B cell (primary cell): ENCODE measurements around the gene LRSAM1. TPM values are rescaled to one million over a fixed set of nuclear protein-coding genes. Genes with fewer than 3 reads are reported as not detected.

Source experiments
- ATAC-seq: fragments of 200-7000 bp; cut with Tn5 transposase; one replicate; pipeline ENCODE4 v1.10.0; 2021; ENCODE audit warnings: low read depth, mild to moderate bottlenecking, moderate number of reproducible peaks, moderate library complexity
- CTCF ChIA-PET: fragments of 350-600 bp; sonication (Branson Sonifier 250); formaldehyde crosslinking; loops from one replicate; lab custom pipeline; 2021; ENCODE audit warnings: antibody characterized with exemption, inconsistent platforms; lab: Charles Lee
- POLR2A ChIA-PET: fragments of 350-600 bp; sonication (Branson Sonifier 250); formaldehyde crosslinking; loops from one replicate; lab custom pipeline; 2021; ENCODE audit warnings: antibody characterized with exemption; lab: Charles Lee
- DNase-seq: peaks from one replicate; pipeline ENCODE4 v3.0.0; 2013
- H2AFZ ChIP-seq: 2 replicates; pipeline ENCODE4 v1.6.1; 2012; ENCODE audit warnings: mild to moderate bottlenecking, low read depth, low read length; ENCODE audit not compliant: insufficient read depth, poor library complexity, severe bottlenecking
- H3K27ac ChIP-seq, 2 donors: 1 replicate in 1 of 2; 2 replicates in 1 of 2; pipeline ENCODE4 v1.5.1; 2012 to 2013; ENCODE audit warnings: low read length in 2 of 2, mild to moderate bottlenecking in 2 of 2, moderate library complexity in 1 of 2
- H3K27me3 ChIP-seq, 4 experiments: fragments of 200-600 bp in 1 of 4; sonication (generic) in 1 of 4; replicated peaks in 1 of 4; 1 replicate in 2 of 4; 2 replicates in 2 of 4; pipeline versions ENCODE4 v1.6.1 to v1.7.0; 2013 to 2016; ENCODE audit warnings: low read length in 3 of 4, mild to moderate bottlenecking in 2 of 4, mixed read lengths in 1 of 4, moderate library complexity in 1 of 4; ENCODE audit not compliant: insufficient read depth in 4 of 4, control insufficient read depth in 3 of 4; ENCODE audit errors: control extremely low read depth in 1 of 4
- H3K36me3 ChIP-seq, 2 experiments: replicated peaks in 1 of 2; 1 replicate in 1 of 2; 2 replicates in 1 of 2; pipeline versions ENCODE4 v1.6.1 to v1.7.1; 2013; ENCODE audit warnings: low read length in 1 of 2; ENCODE audit not compliant: insufficient read depth in 2 of 2, control insufficient read depth in 1 of 2; ENCODE audit errors: control extremely low read depth in 1 of 2, extremely low read depth in 1 of 2
- H3K4me1 ChIP-seq, 2 donors: fragments of 200-600 bp in 1 of 2; sonication (generic) in 1 of 2; 1 replicate in 1 of 2; 2 replicates in 1 of 2; pipeline versions ENCODE4 v1.5.1 to v1.6.1; 2013 to 2017; ENCODE audit warnings: low read length in 2 of 2; ENCODE audit not compliant: control insufficient read depth in 2 of 2, insufficient read depth in 2 of 2
- H3K4me2 ChIP-seq: replicated peaks from 2 replicates; pipeline ENCODE3; 2012; ENCODE audit warnings: mild to moderate bottlenecking, low read depth, low read length; ENCODE audit not compliant: poor library complexity, severe bottlenecking
- H3K4me3 ChIP-seq, 5 experiments: fragments of 200-600 bp in 1 of 5; sonication (generic) in 1 of 5; 1 replicate in 3 of 5; 2 replicates in 2 of 5; pipeline versions ENCODE4 v1.5.1 to v1.7.0; 2011 to 2016; ENCODE audit warnings: low read length in 4 of 5, mild to moderate bottlenecking in 4 of 5, low read depth in 2 of 5, control low read depth in 1 of 5, moderate library complexity in 1 of 5; ENCODE audit not compliant: insufficient read depth in 1 of 5; ENCODE audit errors: control extremely low read depth in 1 of 5, extremely low read depth in 1 of 5
- H3K79me2 ChIP-seq: fragments of 200-600 bp; sonication (generic); one replicate; pipeline ENCODE4 v1.6.0; 2016; ENCODE audit warnings: low read length; ENCODE audit not compliant: control insufficient read depth, insufficient read depth
- H3K9ac ChIP-seq: fragments of 200-600 bp; sonication (generic); 2 replicates; pipeline ENCODE4 v1.6.1; 2017; ENCODE audit warnings: mild to moderate bottlenecking, low read length, moderate library complexity
- H3K9me3 ChIP-seq, 3 donors: one replicate each; pipeline versions ENCODE4 v1.6.1 to v1.7.1; 2013; ENCODE audit warnings: low read length in 2 of 3; ENCODE audit not compliant: control insufficient read depth in 2 of 3, insufficient read depth in 1 of 3; ENCODE audit errors: control extremely low read depth in 1 of 3
- H4K20me1 ChIP-seq: 2 replicates; pipeline ENCODE4 v1.6.0; 2012; ENCODE audit warnings: mild to moderate bottlenecking, low read length; ENCODE audit not compliant: insufficient read depth, control insufficient read depth, poor library complexity, severe bottlenecking
- H3K27ac Mint-ChIP-seq: one replicate; pipeline ENCODE4 v1.8.0; 2021; ENCODE audit warnings: mixed read lengths
- H3K27me3 Mint-ChIP-seq: one replicate; pipeline ENCODE4 v1.8.0; 2021; ENCODE audit warnings: mixed read lengths
- H3K4me1 Mint-ChIP-seq: one replicate; pipeline ENCODE4 v1.8.0; 2021; ENCODE audit warnings: mixed read lengths
- H3K4me3 Mint-ChIP-seq: one replicate; pipeline ENCODE4 v1.8.0; 2021; ENCODE audit warnings: mixed read lengths
- H3K9me3 Mint-ChIP-seq: one replicate; pipeline ENCODE4 v1.8.0; 2022; ENCODE audit warnings: mixed read lengths; ENCODE audit not compliant: insufficient read depth
- EZH2 ChIP-seq: IDR thresholded peaks from 2 replicates; pipeline ENCODE4 v1.6.1; 2012; ENCODE audit warnings: borderline replicate concordance, low read depth, mild to moderate bottlenecking, moderate library complexity, low read length; ENCODE audit not compliant: insufficient read depth, poor library complexity, severe bottlenecking
- WGBS: methylation state at CpG from one replicate; pipeline ENCODE4 v1.1.5; 2013; ENCODE audit warnings: missing lambda C conversion rate; ENCODE audit not compliant: insufficient coverage; 5-methylcytosine and 5-hydroxymethylcytosine counted together
- intact Hi-C: fragments of 100-400 bp; cut with micrococcal nuclease; formaldehyde crosslinking; loops from one replicate; pipeline ENCODE4 v1.10.0; 2022
- polyA plus RNA-seq: library from polyadenylated mRNA; depleted of rRNA; stranded (reverse); fragments of >200 nt; gene quantifications from 2 replicates; pipeline ENCODE4 v1.2.3, GENCODE V29; 2012
- total RNA-seq, 2 donors: library from RNA; stranded (reverse); fragments of 120-200 nt in 1 of 2; gene quantifications; 1 replicate in 1 of 2; 2 replicates in 1 of 2; pipeline versions ENCODE4 v1.2.3 to v1.2.4, GENCODE V29; 2013 to 2022
- TF ChIP-seq, protein P1 (sequence below): fragments of 200-600 bp; IDR thresholded peaks from one replicate; pipeline ENCODE4 v1.8.0; 2022; ENCODE audit warnings: antibody characterized with exemption, mild to moderate bottlenecking

Gene LRSAM1
- total and polyA plus RNA-seq, 2 donors (not counting 1 experiment from before 2014, with no cell fraction given) = 30.6 to 39.8 TPM

DNA sequence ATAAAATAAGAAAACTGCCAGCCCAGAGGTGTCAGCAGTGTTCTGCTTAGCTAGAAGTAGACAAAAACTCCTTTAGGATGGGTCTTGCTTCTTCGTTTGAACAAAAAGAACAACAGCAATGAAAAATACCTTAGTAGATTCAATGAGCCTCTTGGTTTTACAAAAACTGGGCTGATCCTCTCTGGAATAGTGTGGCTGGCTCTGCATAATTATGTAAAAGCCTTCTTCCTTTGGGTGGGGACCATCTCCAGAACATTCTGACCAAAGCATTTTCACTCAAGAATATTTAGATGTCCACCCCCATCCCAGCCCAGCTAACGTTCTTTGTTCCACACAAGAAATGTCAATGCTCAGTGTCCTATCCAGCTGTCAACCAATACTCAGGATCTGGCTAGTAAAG lies 63.2 kb downstream of the LRSAM1 start:
- Mint-ChIP-seq H3K27ac (no peak overlapping the region), H3K27me3 (no peaks in the 10 kb centered on the region), H3K9me3 (no peaks in the 10 kb centered on the region), H3K4me3 (no peak overlapping the region), H3K4me1 (peaks cover 3% of the 10 kb centered on the region)
- no peak overlapping the region for H2AFZ ChIP-seq
- 100% methylated on average over 1 of the region's 2 CpGs for WGBS
- H3K36me3 ChIP-seq = no peaks in the 10 kb centered on the region
- H3K27me3 ChIP-seq = no peaks in the 10 kb centered on the region
- H3K4me1 ChIP-seq = no peaks in the 10 kb centered on the region
- ChIA-PET CTCF (no interaction called here), POLR2A (no interaction called here)
- ATAC-seq (no peak), DNase-seq (no peak)
- H3K9ac ChIP-seq = no peak overlapping the region
- H3K4me3 ChIP-seq = no peak overlapping the region
- H3K27ac ChIP-seq = no peak overlapping the region
- H3K4me2 ChIP-seq = no peak overlapping the region
- TF ChIP-seq EZH2 = no peak
- TF ChIP-seq, protein P1, sequence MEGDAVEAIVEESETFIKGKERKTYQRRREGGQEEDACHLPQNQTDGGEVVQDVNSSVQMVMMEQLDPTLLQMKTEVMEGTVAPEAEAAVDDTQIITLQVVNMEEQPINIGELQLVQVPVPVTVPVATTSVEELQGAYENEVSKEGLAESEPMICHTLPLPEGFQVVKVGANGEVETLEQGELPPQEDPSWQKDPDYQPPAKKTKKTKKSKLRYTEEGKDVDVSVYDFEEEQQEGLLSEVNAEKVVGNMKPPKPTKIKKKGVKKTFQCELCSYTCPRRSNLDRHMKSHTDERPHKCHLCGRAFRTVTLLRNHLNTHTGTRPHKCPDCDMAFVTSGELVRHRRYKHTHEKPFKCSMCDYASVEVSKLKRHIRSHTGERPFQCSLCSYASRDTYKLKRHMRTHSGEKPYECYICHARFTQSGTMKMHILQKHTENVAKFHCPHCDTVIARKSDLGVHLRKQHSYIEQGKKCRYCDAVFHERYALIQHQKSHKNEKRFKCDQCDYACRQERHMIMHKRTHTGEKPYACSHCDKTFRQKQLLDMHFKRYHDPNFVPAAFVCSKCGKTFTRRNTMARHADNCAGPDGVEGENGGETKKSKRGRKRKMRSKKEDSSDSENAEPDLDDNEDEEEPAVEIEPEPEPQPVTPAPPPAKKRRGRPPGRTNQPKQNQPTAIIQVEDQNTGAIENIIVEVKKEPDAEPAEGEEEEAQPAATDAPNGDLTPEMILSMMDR = no peak
- H3K79me2 ChIP-seq = no peaks in the 10 kb centered on the region
- intact Hi-C loops = no loop called here
- H4K20me1 ChIP-seq = no peaks in the 10 kb centered on the region
- H3K9me3 ChIP-seq = peaks cover 0 to 4% (median 0%) of the 10 kb centered on the region in 3 donors

DNA sequence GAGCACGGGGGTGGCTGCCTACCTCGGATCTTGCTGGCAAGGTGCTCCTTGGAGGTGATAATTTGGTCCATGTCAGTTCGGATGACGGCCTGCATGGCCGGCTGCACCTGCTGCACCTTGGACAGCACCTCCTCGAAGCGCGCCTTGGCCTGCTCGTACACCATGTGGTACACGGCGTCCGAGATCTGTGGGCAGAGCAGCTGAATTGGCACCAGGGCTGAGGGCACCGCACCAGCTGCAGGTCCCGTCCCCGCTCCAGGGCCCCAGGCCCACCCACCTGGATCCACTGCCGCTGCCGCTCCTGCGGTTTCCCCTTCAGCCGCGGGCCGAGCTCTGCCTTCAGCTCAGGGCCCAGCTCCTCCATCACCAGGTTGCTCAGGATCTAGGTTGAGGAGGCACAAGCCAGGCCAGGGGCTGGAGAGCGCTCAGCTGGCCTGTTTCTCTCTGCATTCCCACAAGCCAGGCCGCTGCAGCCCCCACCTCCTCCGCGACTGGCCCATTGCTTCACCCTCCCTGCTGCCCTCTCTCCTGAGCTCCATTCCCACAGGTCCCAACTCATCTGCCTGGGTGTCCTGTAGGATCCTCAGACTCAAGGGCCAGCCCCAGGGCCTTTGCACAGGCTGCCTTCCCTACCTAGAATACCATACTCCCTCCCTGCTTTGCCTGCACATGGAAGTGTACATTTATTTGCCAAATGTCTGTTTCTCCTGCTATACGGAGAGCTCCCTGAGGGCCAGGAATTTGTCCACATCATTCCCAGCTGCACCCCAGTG lies 65.7 kb downstream of the LRSAM1 start:
- peaks cover 0 to 11% (median 0%) of the 10 kb centered on the region in 3 donors for H3K9me3 ChIP-seq
- TF ChIP-seq, protein P1 = no peak
- TF ChIP-seq EZH2 = no peak
- H3K9me3 Mint-ChIP-seq = no peaks in the 10 kb centered on the region
- H3K36me3 ChIP-seq = no peaks in the 10 kb centered on the region
- DNase-seq = no peak
- H3K27me3 Mint-ChIP-seq = no peaks in the 10 kb centered on the region
- no peak overlapping the region for H3K27ac Mint-ChIP-seq
- H3K27me3 ChIP-seq = no peaks in the 10 kb centered on the region
- no peak overlapping the region for H3K9ac ChIP-seq
- no peak overlapping the region for H2AFZ ChIP-seq
- CTCF ChIA-PET = interaction anchor here (2.1 kb wide), 1 partner anchor 13 kb away, joined by 6 read pairs; no protein-coding TSS in a partner anchor
- no peaks in the 10 kb centered on the region for H4K20me1 ChIP-seq
- no peak overlapping the region for H3K4me3 ChIP-seq
- intact Hi-C loops = no loop called here
- H3K79me2 ChIP-seq = no peaks in the 10 kb centered on the region
- 96% methylated on average over 23 of the region's 26 CpGs for WGBS
- POLR2A ChIA-PET = no interaction called here
- H3K4me2 ChIP-seq = no peak overlapping the region
- H3K4me1 Mint-ChIP-seq = peaks cover 3% of the 10 kb centered on the region
- no peak overlapping the region for H3K4me3 Mint-ChIP-seq
- no peaks in the 10 kb centered on the region for H3K4me1 ChIP-seq
- H3K27ac ChIP-seq = no peak overlapping the region
- ATAC-seq = no peak
